Stimulated activated CD8-positive, alpha-beta memory T cell treated with anti-CD3 and anti-CD28 coated beads, Interleukin-7, amount 100 ng/mL, for 48 hours (primary cell): ENCODE results near the gene TBC1D19.
"Not testable (repeated sequence)": the region's sequence is repeated elsewhere in the genome, so short reads cannot be mapped to it uniquely, and the experiment has no call there.

Experiments used
- DNase-seq, 2 donors: peaks; one replicate each; pipeline ENCODE4 v3.0.0-alpha.2; 2020; ENCODE audit warnings: low read depth in 1 of 2; ENCODE audit errors: extremely low read depth in 1 of 2

Gene TBC1D19

GRCh38 chr4:26679040-26679695 lies 95.3 kb downstream of the TBC1D19 start:
- DNase-seq = not testable (repeated sequence)

DNA sequence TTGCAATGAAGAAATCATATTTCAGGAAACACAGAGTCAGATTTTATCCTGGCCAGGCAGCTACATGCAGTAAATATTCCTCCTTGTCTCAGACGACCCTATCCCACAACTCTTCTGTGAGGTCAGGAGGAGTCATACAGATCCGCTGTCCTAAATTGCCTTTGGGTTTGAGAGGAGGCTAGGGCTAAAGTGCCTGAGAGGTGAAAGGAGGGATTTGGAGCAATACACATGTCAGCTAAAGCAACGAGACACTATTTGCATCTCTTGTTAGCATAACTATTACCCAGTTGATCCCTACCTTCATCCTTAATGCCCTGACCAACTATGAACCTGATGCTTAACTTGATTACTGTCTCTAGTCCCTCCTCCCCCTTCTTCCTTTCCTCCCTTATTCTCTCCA lies 98.6 kb downstream of the TBC1D19 start:
- no peak for DNase-seq

- no peak for DNase-seq
Observed at GRCh38 chr4:26685250-26685649, 101.4 kb downstream of the TBC1D19 start.

- DNase-seq = no peak
Observed at GRCh38 chr4:26687728-26688127, 103.8 kb downstream of the TBC1D19 start.

GRCh38 chr4:26690506-26690905 lies 106.6 kb downstream of the TBC1D19 start:
- DNase-seq = no peak

- DNase-seq = no peak
Observed at GRCh38 chr4:26692014-26692726, 108.3 kb downstream of the TBC1D19 start.

- not testable (repeated sequence) for DNase-seq
Observed at GRCh38 chr4:26694131-26694530, 110.2 kb downstream of the TBC1D19 start.

DNA sequence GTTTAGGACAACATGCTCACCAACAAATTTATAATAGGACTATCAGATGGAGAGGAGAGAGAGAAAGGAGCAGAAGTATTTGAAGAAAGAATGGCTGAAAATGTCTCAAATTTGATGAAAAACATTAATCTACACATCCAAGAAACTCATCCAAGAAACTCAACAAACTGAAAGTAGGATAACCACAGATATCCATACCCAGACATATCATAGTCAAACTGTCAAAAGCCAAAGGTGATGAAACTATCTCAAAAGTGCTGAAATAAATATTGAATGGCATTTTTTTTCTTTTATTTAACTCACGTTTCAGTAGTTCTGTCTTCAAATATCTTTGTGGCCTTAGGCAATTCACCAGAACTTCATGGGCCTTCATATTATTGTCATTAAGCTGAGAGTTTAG lies 116.2 kb downstream of the TBC1D19 start:
- no peak for DNase-seq

- DNase-seq = no peak
Observed at GRCh38 chr4:26701095-26701494, 117.2 kb downstream of the TBC1D19 start.

- DNase-seq = no peak
Observed at GRCh38 chr4:26701786-26702227, 117.9 kb downstream of the TBC1D19 start.

DNA sequence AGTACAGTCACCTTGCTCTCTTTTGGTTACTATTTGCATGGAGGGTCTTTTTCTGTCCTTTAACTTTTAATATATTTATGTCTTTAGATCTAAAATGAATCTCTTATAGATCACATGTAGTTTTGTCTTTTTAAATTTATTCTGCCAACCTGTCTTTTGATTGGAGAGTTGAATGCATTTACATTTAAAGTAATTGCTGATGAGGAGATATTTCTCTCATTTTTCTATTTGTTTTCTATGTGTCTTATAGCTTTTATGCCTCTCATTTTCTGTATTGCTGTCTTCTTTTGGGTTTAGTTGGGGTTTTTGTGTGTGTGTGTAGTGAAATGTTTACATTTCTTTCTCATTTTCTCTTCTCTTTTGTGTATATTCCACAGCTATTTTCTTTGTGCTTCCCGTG lies 123.5 kb downstream of the TBC1D19 start:
- no peak for DNase-seq

DNA sequence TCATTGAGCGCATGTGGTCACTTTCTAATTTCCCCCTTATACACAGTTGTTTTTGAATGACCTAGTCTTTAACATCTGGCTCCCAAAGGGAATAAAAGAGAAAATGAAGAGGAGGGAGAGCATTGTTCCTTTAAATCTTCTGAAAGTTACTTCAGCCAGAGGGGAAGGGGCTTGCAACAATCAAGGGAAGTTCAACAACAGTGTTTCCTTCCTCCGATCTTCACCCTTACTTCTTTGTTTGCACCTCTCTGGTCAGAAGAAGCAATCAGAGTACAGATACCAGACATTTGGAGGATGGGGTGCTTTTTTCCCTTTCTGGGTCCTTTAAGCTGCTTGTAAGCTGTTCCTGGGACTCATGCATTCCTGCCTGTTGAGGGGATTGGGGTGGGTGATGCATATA lies 125.4 kb downstream of the TBC1D19 start:
- DNase-seq = no peak

GRCh38 chr4:26713563-26714151 lies 129.8 kb downstream of the TBC1D19 start:
- no peak for DNase-seq

DNA sequence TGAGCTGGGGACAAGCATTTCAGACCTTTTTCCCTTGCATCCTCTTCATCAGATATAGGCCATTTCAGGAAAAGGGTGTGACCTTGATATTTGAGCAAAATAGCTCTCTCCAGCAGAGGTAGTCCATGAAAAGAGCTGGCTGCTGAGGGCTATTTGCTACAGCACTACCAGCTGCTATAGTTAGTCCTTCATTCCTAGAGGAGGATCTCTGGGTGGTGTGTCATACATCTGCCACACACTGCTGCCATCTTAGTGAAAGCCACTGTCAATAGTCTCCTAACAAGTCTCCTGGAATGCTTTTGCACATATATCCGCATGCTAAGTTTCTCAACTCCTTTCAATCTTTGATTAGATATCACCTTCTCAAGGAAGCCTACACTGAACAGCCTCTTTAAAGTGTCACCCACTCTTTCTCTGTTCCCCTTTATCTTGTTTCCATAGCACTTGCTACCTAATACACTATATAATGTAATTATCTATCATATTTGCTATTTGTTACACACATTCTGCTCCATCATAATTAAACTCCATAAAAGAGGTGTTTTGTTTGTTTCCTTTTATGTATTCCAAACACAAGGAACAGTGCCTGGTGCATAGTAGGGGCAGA lies 131.9 kb downstream of the TBC1D19 start:
- no peak for DNase-seq

DNA sequence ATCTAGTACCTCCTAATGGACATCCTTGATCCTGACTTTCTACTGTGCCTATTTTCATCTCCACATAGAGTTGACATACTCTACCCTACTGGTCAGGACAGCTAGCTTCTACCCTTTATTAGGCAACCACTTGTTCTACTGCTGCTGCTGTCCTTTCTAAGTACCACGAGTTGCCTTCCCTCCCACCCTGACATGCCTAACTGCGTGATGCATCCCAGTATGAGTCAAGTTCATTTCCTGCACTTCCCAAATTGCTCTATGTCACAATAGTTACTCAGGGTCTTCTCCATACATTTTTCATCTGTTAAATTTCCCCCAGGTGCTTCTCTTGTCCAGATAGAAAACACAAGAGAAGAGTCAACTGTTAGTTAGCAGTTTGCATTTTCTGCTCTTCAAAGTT lies 133.4 kb downstream of the TBC1D19 start:
- no peak for DNase-seq

DNA sequence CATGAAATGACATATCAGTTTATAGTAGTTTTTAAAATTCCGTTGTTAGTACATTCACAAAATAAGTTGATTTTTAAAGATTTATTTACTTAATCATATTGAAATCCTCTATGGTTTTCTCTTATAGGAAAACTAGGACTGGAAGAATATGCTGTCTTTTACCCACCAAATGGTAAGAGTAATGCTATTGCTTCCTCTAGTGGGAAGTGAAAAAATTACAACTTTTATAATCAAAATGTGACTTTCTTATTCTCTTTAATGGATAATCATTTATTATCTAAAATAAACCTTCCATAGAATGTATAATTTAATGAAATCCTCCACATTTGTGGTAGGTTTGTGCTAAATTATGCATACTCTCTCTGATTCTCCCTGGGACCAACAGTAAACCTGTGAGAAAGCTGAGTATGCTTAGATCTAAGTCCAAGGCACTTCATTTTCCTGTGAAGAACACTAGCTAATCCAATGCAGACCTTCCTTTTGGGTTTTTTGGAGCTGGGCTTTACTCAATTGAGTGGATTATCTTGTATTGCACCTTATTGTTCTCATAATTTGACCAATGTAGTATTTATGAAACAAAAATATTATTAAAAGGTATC lies 136.2 kb downstream of the TBC1D19 start:
- DNase-seq = no peak

GRCh38 chr4:26721685-26722084 lies 137.8 kb downstream of the TBC1D19 start:
- no peak for DNase-seq

DNA sequence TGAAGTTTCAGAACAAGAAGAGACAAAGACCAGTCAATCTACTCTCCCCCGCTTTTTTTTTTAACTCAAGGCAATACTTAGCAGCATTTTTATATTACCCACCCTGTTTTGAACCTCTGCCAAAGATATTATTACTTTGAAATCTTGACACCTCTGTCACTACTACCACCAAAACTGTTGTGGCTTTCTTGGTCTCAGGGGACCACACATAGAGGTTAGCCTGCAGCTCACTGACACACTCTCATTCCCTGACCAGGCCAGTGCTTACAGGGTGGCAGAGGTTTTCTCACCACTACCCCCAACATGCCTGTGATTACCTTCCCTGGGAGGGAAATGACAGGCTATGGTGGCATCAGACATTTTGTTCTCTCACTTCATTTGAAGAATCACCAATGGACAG lies 139.3 kb downstream of the TBC1D19 start:
- no peak for DNase-seq

- DNase-seq = no peak
Observed at GRCh38 chr4:26724534-26724933, 140.7 kb downstream of the TBC1D19 start.

- no peak for DNase-seq
Observed at GRCh38 chr4:26726655-26727387, 142.9 kb downstream of the TBC1D19 start.

- DNase-seq = no peak
Observed at GRCh38 chr4:26727844-26728243, 144.0 kb downstream of the TBC1D19 start.
